Ovary (tissue), 3 donors: ENCODE results near the gene ALX4.

Experiments
- EP300 ChIP-seq: sonication (generic); formaldehyde crosslinking; IDR thresholded peaks from one replicate; pipeline ENCODE4 v1.6.1; 2017; ENCODE audit warnings: antibody characterized with exemption
- POLR2A ChIP-seq: fragments of 450-650 bp; IDR thresholded peaks from one replicate; pipeline ENCODE4 v1.6.1; 2017; ENCODE audit warnings: antibody characterized with exemption, mild to moderate bottlenecking, moderate library complexity
- TF ChIP-seq, protein P1 (sequence below), 3 donors: fragments of 450-650 bp in 2 of 3; fragments of 200-600 bp in 1 of 3; IDR thresholded peaks; one replicate each; pipeline versions ENCODE4 v1.5.1 to v1.8.0; 2016 to 2022; ENCODE audit warnings: antibody characterized with exemption in 3 of 3, mild to moderate bottlenecking in 1 of 3
- donor health status: DM: no; HTN: no; CAD: no.

DNA sequence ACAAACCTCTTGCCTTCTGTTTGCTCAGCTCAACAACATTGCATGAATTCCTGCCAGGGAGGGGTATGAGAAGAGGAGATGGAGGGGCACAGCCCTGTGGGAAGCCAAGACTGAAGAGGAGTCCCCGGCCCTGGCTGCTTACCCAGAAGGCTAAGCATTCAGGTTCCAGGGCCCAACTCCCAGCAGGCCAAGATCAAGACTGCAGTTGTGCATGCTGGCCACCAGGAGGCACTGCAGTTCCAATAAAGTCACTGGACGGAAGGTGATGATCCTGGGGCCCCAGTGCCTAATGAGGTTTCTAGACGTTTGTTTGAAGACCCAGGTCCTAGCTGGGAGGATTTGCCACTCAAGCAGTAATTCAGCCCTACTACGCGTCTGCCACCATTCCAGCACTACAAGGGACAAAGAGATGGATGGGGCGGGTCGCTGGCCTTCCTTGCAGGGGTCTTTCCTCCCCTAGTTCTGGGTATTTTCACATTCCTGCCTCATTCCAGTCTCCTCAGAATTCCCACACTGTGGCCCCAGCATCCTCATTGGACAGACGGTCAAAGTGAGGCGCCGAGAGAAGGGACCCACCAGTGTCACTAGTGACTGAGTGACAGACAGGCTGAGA lies 23.6 kb downstream of the ALX4 start:
- TF ChIP-seq POLR2A (no peak), EP300 (no peak)
- TF ChIP-seq, protein P1, sequence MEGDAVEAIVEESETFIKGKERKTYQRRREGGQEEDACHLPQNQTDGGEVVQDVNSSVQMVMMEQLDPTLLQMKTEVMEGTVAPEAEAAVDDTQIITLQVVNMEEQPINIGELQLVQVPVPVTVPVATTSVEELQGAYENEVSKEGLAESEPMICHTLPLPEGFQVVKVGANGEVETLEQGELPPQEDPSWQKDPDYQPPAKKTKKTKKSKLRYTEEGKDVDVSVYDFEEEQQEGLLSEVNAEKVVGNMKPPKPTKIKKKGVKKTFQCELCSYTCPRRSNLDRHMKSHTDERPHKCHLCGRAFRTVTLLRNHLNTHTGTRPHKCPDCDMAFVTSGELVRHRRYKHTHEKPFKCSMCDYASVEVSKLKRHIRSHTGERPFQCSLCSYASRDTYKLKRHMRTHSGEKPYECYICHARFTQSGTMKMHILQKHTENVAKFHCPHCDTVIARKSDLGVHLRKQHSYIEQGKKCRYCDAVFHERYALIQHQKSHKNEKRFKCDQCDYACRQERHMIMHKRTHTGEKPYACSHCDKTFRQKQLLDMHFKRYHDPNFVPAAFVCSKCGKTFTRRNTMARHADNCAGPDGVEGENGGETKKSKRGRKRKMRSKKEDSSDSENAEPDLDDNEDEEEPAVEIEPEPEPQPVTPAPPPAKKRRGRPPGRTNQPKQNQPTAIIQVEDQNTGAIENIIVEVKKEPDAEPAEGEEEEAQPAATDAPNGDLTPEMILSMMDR (IDR thresholded peaks at IDR 0.05), result peak; percentile 38 to 65 (median 64)
